ENCODE results near the gene GPATCH3.
A peak's percentile ranks its signal among the peaks of the same experiment; 100 is the strongest.
"Not testable (repeated sequence)": the region's sequence is repeated elsewhere in the genome, so short reads cannot be mapped to it uniquely, and the experiment has no call there.

The GPATCH3 gene

GRCh38 chr1:26862781-26863684 is 37.2 kb downstream of the GPATCH3 start, which contains the start of gene SFN:
TSS of gene SFN (plus strand) at chr1:26863149. CDS start at chr1:26863213, 64 bp downstream.
- peak; percentile 36 for DNase-seq

- DNase-seq = no peak
Measured at GRCh38 chr1:26861889-26862378, 38.3 kb downstream of the GPATCH3 start.

GRCh38 chr1:26861286-26861701 is 39.0 kb downstream of the GPATCH3 start:
- DNase-seq = no peak

- no peak for DNase-seq
Measured at GRCh38 chr1:26858891-26859640, 41.2 kb downstream of the GPATCH3 start.

- DNase-seq = no peak
Measured at GRCh38 chr1:26858160-26858559, 42.1 kb downstream of the GPATCH3 start.

- no peak for DNase-seq
Measured at GRCh38 chr1:26857473-26858060, 42.7 kb downstream of the GPATCH3 start.

GRCh38 chr1:26856604-26857469 is 43.4 kb downstream of the GPATCH3 start:
- no peak for DNase-seq

GRCh38 chr1:26856181-26856580 is 44.1 kb downstream of the GPATCH3 start:
- DNase-seq = no peak

GRCh38 chr1:26855636-26856035 is 44.6 kb downstream of the GPATCH3 start:
- DNase-seq = no peak

- DNase-seq = no peak
Measured at GRCh38 chr1:26854906-26855305, 45.4 kb downstream of the GPATCH3 start.

GRCh38 chr1:26853600-26853999 is 46.7 kb downstream of the GPATCH3 start:
- no peak for DNase-seq

- peak; percentile 50 for DNase-seq
Measured at GRCh38 chr1:26853156-26853555, 47.1 kb downstream of the GPATCH3 start.

- no peak for DNase-seq
Measured at GRCh38 chr1:26852701-26853100, 47.6 kb downstream of the GPATCH3 start.

GRCh38 chr1:26851106-26851684 is 49.1 kb downstream of the GPATCH3 start:
- no peak for DNase-seq

- DNase-seq = no peak
Measured at GRCh38 chr1:26848941-26849774, 51.1 kb downstream of the GPATCH3 start.

GRCh38 chr1:26848499-26848898 is 51.8 kb downstream of the GPATCH3 start:
- no peak for DNase-seq

- not testable (repeated sequence) for DNase-seq
Measured at GRCh38 chr1:26847826-26848225, 52.4 kb downstream of the GPATCH3 start.

GRCh38 chr1:26844424-26845196 is 55.7 kb downstream of the GPATCH3 start:
- no peak for DNase-seq
